Measurements from ENCODE around the gene ZNF668. TPM values are rescaled to one million over a fixed set of nuclear protein-coding genes. Genes with fewer than 3 reads are reported as not detected.

ZNF668 gene
- total and polyA plus RNA-seq, 2 experiments from 2014 or later, result 6.2 to 13.1 TPM

- ATAC-seq (no peak), DNase-seq (ENCODE audit: low spot score) (no peak)
- no peak overlapping the region for H3K4me3 Mint-ChIP-seq
- Histone ChIP-seq H3K27ac (ENCODE audit: low read depth) (no peak overlapping the region), H3K79me2 (replicated peaks; ENCODE audit: insufficient read depth) (no peaks in the 10 kb centered on the region; the same call in 1 of the 2 replicates), H3K4me2 (no peak overlapping the region), H4K20me1 (replicated peaks; ENCODE audit: insufficient read depth) (no peaks in the 10 kb centered on the region), H3K36me3 (ENCODE audit: insufficient read depth) (no peaks in the 10 kb centered on the region; the same call in 1 of the 2 replicates), H3F3A (replicated peaks; ENCODE audit: low read depth) (peaks cover 13% of the 10 kb centered on the region; the same call in 1 of the 2 replicates), H3K27me3 (ENCODE audit: insufficient read depth) (no peaks in the 10 kb centered on the region), H3K4me1 (ENCODE audit: insufficient read depth) (0 out of 2 replicates have a peak, but pooled peaks cover 9% of the 10 kb centered on the region), H2AFZ (no peak overlapping the region), H3K4me3 (no peak overlapping the region), H3K9me2 (ENCODE audit: insufficient read depth) (no peaks in the 10 kb centered on the region)
- peaks cover 6% of the 10 kb centered on the region for H3K36me3 Mint-ChIP-seq (ENCODE audit: low read depth)
- no peaks in the 10 kb centered on the region for H3K9me3 Mint-ChIP-seq
- peaks cover 6% of the 10 kb centered on the region for H3K27me3 Mint-ChIP-seq (ENCODE audit: insufficient read depth, low read depth, poor library complexity)
- H3K27ac Mint-ChIP-seq, result no peak overlapping the region
- H3K4me1 Mint-ChIP-seq, result peaks cover 3% of the 10 kb centered on the region; the same call in 1 of the 3 replicates
- TF ChIP-seq NANOG (IDR thresholded peaks at IDR 0.05; ENCODE audit: borderline replicate concordance) (no peak), ZNF462 (CRISPR knock-in tag; IDR thresholded peaks at IDR 0.05) (no peak), EZH2phosphoT487 (IDR thresholded peaks at IDR 0.05; ENCODE audit: unreplicated experiment) (no peak), JUNB (IDR thresholded peaks at IDR 0.05; ENCODE audit: unreplicated experiment) (no peak), EZH2 (IDR thresholded peaks at IDR 0.05; ENCODE audit: low read depth, unreplicated experiment) (no peak), STAT1 (IDR thresholded peaks at IDR 0.05; ENCODE audit: unreplicated experiment) (no peak), ETS1 (IDR thresholded peaks at IDR 0.05) (no peak)
Measured at GRCh38 chr16:31038993-31039392, 35.0 kb downstream of the ZNF668 start.
